Mammary epithelial cell (primary cell): Measurements from ENCODE around the gene CDH12.

Experiments used
- CTCF ChIP-seq, 2 donors: IDR thresholded peaks in 1 of 2; conservative IDR thresholded peaks in 1 of 2; 2 replicates each; pipeline ENCODE4 v1.5.1; 2011 to 2012; ENCODE audit warnings: inconsistent platforms in 2 of 2, low read length in 2 of 2, mild to moderate bottlenecking in 2 of 2, control low read depth in 1 of 2, low read depth in 1 of 2; ENCODE audit not compliant: insufficient read depth in 1 of 2; ENCODE audit errors: extremely low read depth in 1 of 2
- EZH2 ChIP-seq: IDR thresholded peaks from 2 replicates; pipeline ENCODE4 v1.6.1; 2012; ENCODE audit warnings: low read length, inconsistent platforms, borderline replicate concordance

GRCh38 chr5:21844960-21845359, 1008.2 kb downstream of the CDH12 start:
- TF ChIP-seq CTCF (conservative IDR thresholded peaks at IDR 0.05 in 1 of 2, IDR thresholded peaks at IDR 0.05 in 1 of 2; ENCODE audit: extremely low read depth in 1 of 2, insufficient read depth in 1 of 2, low read depth in 1 of 2, low read length in 2 of 2) (no peak), EZH2 (no peak)
